SK-N-SH (cell line): ENCODE results near the gene S100A4.

Experiments
- CTCF ChIP-seq: fragments of 200-600 bp; sonication (generic); IDR thresholded peaks from 2 replicates; pipeline ENCODE4 v1.6.1; 2017; ENCODE audit warnings: antibody characterized with exemption, mild to moderate bottlenecking, moderate library complexity
- GATA2 ChIP-seq: sonication (generic); formaldehyde crosslinking; IDR thresholded peaks from 2 replicates; pipeline ENCODE4 v1.5.0; 2020; ENCODE audit warnings: mild to moderate bottlenecking, missing genetic modification reagents
- RAD21 ChIP-seq: IDR thresholded peaks from 2 replicates; pipeline ENCODE4 v1.6.1; 2012; ENCODE audit warnings: mild to moderate bottlenecking, low read length
- REST ChIP-seq: IDR thresholded peaks from 2 replicates; pipeline ENCODE4 v1.6.1; 2012; ENCODE audit warnings: mild to moderate bottlenecking, low read depth, low read length, moderate library complexity
- SIN3A ChIP-seq: IDR thresholded peaks from 2 replicates; pipeline ENCODE4 v1.6.1; 2012; ENCODE audit warnings: low read depth, mild to moderate bottlenecking, low read length, moderate library complexity, borderline replicate concordance
- SMC3 ChIP-seq: IDR thresholded peaks from 2 replicates; pipeline ENCODE4 v1.6.1; 2012; ENCODE audit warnings: low read depth, low read length, improper control_type of control experiment
- TAF1 ChIP-seq: IDR thresholded peaks from 2 replicates; pipeline ENCODE4 v1.6.1; 2012; ENCODE audit warnings: low read depth, mild to moderate bottlenecking, low read length, moderate library complexity, borderline replicate concordance

- no peak for TF ChIP-seq RAD21
- TF ChIP-seq GATA2 (CRISPR knock-in tag) = no peak
- no peak for TF ChIP-seq TAF1
- TF ChIP-seq REST = no peak
- no peak for TF ChIP-seq SIN3A
- no peak for TF ChIP-seq CTCF
- TF ChIP-seq SMC3 = no peak
Measured at GRCh38 chr1:153519242-153519641, 26.4 kb downstream of the S100A4 start.
